ENCODE results near the gene HOMER2.

The HOMER2 gene

DNA sequence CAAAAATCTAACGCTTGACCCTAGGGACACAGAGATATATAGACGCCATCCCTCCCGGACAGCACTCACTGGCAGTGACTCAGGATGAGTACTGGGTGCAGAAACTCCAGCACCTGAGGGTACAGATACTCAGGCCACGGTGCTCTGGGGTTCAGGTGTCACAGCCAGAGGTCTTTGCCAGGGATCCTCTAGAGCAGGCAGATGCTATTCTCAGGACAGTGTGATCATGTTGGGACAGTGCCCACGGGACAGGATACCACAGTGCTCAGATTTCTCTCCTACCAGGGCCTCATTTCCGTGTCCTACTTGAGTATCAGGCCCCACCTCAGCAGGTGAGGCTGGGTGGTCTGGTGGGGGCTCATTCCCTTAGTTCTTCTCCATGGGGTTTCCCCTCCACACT, 34.4 kb downstream of the HOMER2 start:
- TF ChIP-seq, protein P1, sequence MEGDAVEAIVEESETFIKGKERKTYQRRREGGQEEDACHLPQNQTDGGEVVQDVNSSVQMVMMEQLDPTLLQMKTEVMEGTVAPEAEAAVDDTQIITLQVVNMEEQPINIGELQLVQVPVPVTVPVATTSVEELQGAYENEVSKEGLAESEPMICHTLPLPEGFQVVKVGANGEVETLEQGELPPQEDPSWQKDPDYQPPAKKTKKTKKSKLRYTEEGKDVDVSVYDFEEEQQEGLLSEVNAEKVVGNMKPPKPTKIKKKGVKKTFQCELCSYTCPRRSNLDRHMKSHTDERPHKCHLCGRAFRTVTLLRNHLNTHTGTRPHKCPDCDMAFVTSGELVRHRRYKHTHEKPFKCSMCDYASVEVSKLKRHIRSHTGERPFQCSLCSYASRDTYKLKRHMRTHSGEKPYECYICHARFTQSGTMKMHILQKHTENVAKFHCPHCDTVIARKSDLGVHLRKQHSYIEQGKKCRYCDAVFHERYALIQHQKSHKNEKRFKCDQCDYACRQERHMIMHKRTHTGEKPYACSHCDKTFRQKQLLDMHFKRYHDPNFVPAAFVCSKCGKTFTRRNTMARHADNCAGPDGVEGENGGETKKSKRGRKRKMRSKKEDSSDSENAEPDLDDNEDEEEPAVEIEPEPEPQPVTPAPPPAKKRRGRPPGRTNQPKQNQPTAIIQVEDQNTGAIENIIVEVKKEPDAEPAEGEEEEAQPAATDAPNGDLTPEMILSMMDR (conservative IDR thresholded peaks at IDR 0.05; ENCODE audit: control insufficient read depth, insufficient read depth, low read depth, low read length) = no peak
- no peak for DNase-seq (ENCODE audit: low read depth)
- no peak overlapping the region for H3K4me3 ChIP-seq (ENCODE audit: control insufficient read depth, low read depth, low read length)

DNA sequence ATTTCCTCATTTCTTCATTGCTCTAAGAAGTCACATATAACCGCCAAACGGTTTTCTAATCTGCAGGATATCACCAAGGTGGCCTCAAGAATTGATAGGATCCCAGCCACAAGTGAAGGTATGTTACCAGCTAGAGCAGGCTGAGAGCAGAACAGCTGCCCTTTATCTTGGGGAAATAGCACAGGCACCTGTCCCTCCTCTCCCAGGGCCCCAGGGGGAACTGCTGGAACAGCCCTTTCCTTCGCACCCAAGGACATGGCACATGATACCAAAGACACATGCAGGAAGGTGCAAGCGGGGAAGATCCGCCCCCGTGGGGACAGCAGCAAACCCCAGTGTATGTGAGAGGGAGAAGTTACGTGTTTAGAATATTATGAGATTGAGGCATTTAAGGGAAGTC, 35.3 kb downstream of the HOMER2 start:
- H3K4me3 ChIP-seq (ENCODE audit: control insufficient read depth, low read depth, low read length) = no peak overlapping the region
- DNase-seq (ENCODE audit: low read depth) = no peak
- TF ChIP-seq, protein P1 (conservative IDR thresholded peaks at IDR 0.05; ENCODE audit: control insufficient read depth, insufficient read depth, low read depth, low read length) = no peak

DNA sequence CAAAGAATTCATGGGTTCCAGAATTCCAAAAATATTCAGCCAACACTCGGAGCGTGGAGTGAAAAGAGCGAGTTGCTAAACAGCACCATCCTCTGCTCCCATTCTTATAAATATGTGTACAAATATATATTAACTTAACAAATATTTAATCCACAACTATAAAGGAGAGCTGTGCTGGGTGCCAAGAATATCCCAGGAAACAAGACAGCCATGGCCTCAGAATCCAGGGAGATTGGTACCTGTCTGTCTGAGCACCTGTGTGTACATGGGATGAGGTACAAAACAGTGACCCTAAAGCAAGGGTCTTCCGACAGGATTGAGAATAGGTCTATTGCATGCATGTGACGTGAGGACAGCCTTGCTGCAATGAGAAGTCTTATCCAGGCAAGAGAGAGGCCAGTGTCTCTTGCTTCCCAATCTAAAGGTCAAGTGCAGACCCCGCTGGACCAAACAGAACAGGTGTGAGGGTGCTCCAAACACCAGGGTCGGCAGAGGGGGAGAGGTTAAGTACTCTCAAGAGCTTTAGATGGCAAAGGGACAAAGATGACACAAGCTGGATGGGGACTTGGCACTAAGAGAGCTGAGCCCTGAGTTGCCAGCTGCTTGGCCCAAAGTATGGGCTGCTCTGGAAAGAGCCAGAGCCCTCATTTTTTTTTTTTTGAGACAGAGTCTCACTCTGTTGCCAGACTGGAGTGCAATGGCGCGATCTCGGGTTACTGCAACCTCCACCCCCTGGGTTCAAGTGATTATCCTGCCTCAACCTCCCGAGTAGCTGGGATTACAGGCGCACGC, 36.2 kb downstream of the HOMER2 start:
- TF ChIP-seq, protein P1 (conservative IDR thresholded peaks at IDR 0.05; ENCODE audit: control insufficient read depth, insufficient read depth, low read depth, low read length) = no peak
- no peak for DNase-seq (ENCODE audit: low read depth)
- H3K4me3 ChIP-seq (ENCODE audit: control insufficient read depth, low read depth, low read length) = no peak overlapping the region

DNA sequence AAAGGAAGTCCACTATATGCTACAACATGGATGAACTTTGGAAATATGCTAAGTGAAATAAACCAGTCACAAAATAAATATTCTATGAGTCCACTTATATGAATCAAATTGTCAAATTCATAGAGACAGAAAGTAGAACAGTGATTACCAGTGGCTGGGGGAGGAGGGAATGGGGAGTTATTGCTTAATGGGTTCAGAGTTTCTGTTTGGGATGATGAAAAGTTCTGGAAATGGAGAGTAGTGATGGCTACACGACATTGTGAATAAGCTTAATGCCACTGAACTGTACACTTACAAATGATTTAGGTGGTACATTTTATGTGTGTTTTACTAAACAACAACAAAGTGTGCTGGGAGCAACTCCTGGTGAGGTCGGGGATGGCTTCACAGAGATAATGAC, 38.1 kb downstream of the HOMER2 start:
- H3K4me3 ChIP-seq (ENCODE audit: control insufficient read depth, low read depth, low read length) = no peak overlapping the region
- TF ChIP-seq, protein P1 (conservative IDR thresholded peaks at IDR 0.05; ENCODE audit: control insufficient read depth, insufficient read depth, low read depth, low read length) = no peak
- no peak for DNase-seq (ENCODE audit: low read depth)

DNA sequence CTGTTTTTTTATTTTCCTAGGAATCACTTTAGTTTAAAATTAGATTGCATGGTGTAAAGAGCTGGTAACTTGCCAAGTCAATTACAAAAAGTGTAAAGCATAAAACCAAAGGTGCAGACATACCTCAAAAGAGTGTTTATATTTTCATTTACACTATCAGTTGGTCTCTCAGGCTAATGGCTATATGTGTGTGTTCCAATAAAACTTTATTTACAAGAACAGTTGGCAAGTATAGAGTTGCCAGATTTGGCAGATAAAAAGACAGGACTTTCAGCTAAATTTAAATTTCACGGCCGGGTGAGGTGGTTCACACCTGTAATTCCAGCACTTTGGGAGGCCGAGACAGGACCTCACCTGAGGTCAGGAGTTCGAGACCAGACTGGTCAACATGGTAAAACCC, 41.1 kb downstream of the HOMER2 start:
- H3K4me3 ChIP-seq (ENCODE audit: control insufficient read depth, low read depth, low read length) = no peak overlapping the region
- DNase-seq (ENCODE audit: low read depth) = no peak
- TF ChIP-seq, protein P1 (conservative IDR thresholded peaks at IDR 0.05; ENCODE audit: control insufficient read depth, insufficient read depth, low read depth, low read length) = no peak

DNA sequence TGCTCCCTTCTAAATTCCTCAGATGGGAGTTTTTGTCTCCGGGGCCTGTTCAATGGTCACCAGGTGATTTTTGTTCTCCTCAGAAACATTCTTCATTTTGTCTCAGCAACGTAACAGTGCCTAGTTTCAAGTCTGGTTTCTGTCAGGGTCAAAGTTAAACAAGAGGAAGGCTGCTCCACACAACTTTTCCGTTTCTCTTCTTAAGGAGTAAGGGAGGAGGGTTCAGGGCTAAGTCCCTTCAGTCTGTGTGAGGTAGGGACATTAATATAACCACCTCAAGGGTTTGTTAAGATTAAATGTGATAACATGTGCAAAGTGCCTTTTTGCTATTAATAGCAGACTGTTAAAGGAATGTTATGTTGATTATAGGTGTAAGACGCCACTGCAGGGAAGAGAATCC, 41.8 kb downstream of the HOMER2 start:
- TF ChIP-seq, protein P1 (conservative IDR thresholded peaks at IDR 0.05; ENCODE audit: control insufficient read depth, insufficient read depth, low read depth, low read length) = no peak
- DNase-seq (ENCODE audit: low read depth) = no peak
- no peak overlapping the region for H3K4me3 ChIP-seq (ENCODE audit: control insufficient read depth, low read depth, low read length)

All from fibroblast of mammary gland (primary cell).